OCI-LY1 (cell line): ENCODE results near the gene HCRT.

Experiments used
- H2AFZ ChIP-seq: fragments of 200-600 bp; sonication (generic), shearing (Covaris generic); 2 replicates; pipeline ENCODE4 v1.6.0; 2014; ENCODE audit warnings: antibody characterized with exemption, mild to moderate bottlenecking, low read length
- H3F3A ChIP-seq: fragments of 200-600 bp; sonication (generic), shearing (Covaris generic); 2 replicates; pipeline ENCODE4 v1.6.0; 2014; ENCODE audit warnings: mild to moderate bottlenecking, antibody characterized with exemption, low read length, moderate library complexity; ENCODE audit not compliant: insufficient read depth
- H3K27ac ChIP-seq: fragments of 200-600 bp; sonication (generic); 2 replicates; pipeline ENCODE4 v1.5.1; 2014; ENCODE audit warnings: low read length, mixed run types, mild to moderate bottlenecking, low read depth; ENCODE audit not compliant: poor library complexity, severe bottlenecking
- H3K27me3 ChIP-seq: fragments of 200-600 bp; sonication (generic); 2 replicates; pipeline ENCODE4 v1.6.0; 2014; ENCODE audit warnings: antibody characterized with exemption, mild to moderate bottlenecking, low read length, moderate library complexity; ENCODE audit not compliant: insufficient read depth
- H3K36me3 ChIP-seq: fragments of 200-600 bp; sonication (generic); 2 replicates; pipeline ENCODE4 v1.6.1; 2014; ENCODE audit warnings: mild to moderate bottlenecking, antibody characterized with exemption, low read length, moderate library complexity, mixed read lengths; ENCODE audit not compliant: insufficient read depth
- H3K4me1 ChIP-seq: fragments of 200-600 bp; sonication (generic); 2 replicates; pipeline ENCODE4 v1.5.1; 2014; ENCODE audit warnings: mild to moderate bottlenecking, low read length, moderate library complexity; ENCODE audit not compliant: insufficient read depth, severe bottlenecking
- H3K4me2 ChIP-seq: fragments of 200-600 bp; sonication (generic), shearing (Covaris generic); 2 replicates; pipeline ENCODE4 v1.6.1; 2014; ENCODE audit warnings: low read length
- H3K4me3 ChIP-seq: fragments of 200-600 bp; sonication (generic); 2 replicates; pipeline ENCODE4 v1.5.1; 2014; ENCODE audit warnings: low read length, low read depth, mild to moderate bottlenecking, mixed read lengths; ENCODE audit not compliant: poor library complexity, severe bottlenecking
- H3K79me2 ChIP-seq: fragments of 200-600 bp; shearing (Covaris generic); 2 replicates; pipeline ENCODE4 v1.6.1; 2016; ENCODE audit warnings: mixed run types, low read length, mixed read lengths; ENCODE audit not compliant: insufficient read depth
- H3K9ac ChIP-seq: fragments of 200-600 bp; sonication (generic), shearing (Covaris generic); 2 replicates; pipeline ENCODE4 v1.6.1; 2014; ENCODE audit warnings: mild to moderate bottlenecking, low read length, mixed read lengths
- H3K9me2 ChIP-seq: fragments of 200-600 bp; sonication (generic), shearing (Covaris generic); 2 replicates; pipeline ENCODE4 v1.6.1; 2014; ENCODE audit warnings: low read depth, mild to moderate bottlenecking, low read length, mixed read lengths
- H3K9me3 ChIP-seq: fragments of 200-600 bp; shearing (Covaris generic); 2 replicates; pipeline ENCODE4 v1.6.1; 2014; ENCODE audit warnings: low read length, mixed read lengths
- H4K20me1 ChIP-seq: fragments of 200-600 bp; sonication (generic), shearing (Covaris generic); 2 replicates; pipeline ENCODE4 v1.6.0; 2016; ENCODE audit warnings: mild to moderate bottlenecking, low read length; ENCODE audit not compliant: insufficient read depth
- CTCF ChIP-seq: fragments of 200-600 bp; sonication (generic), shearing (Covaris generic); IDR thresholded peaks from 2 replicates; pipeline ENCODE4 v1.5.1; 2017; ENCODE audit warnings: mild to moderate bottlenecking, antibody characterized with exemption, low read length, moderate library complexity, mixed read lengths
- EZH2 ChIP-seq: fragments of 200-600 bp; sonication (generic), shearing (Covaris generic); IDR thresholded peaks from 2 replicates; pipeline ENCODE4 v1.8.0; 2017; ENCODE audit warnings: borderline replicate concordance, mixed run types, mild to moderate bottlenecking, antibody characterized with exemption, low read length, moderate library complexity, mixed read lengths

The HCRT gene

GRCh38 chr17:42203354-42203753, 18.1 kb upstream of the HCRT start:
- H3K9me3 ChIP-seq = no peaks in the 10 kb centered on the region
- H3K4me1 ChIP-seq = peaks cover 13% of the 10 kb centered on the region
- H4K20me1 ChIP-seq = no peaks in the 10 kb centered on the region
- H3K27ac ChIP-seq = no peak overlapping the region
- no peak overlapping the region for H2AFZ ChIP-seq
- H3K9ac ChIP-seq = no peak overlapping the region
- H3K79me2 ChIP-seq = no peaks in the 10 kb centered on the region
- no peaks in the 10 kb centered on the region for H3K9me2 ChIP-seq
- H3K4me2 ChIP-seq = no peak overlapping the region
- TF ChIP-seq CTCF (no peak), EZH2 (no peak)
- H3K36me3 ChIP-seq = no peaks in the 10 kb centered on the region
- no peak overlapping the region for H3K4me3 ChIP-seq
- H3F3A ChIP-seq = no peaks in the 10 kb centered on the region
- no peaks in the 10 kb centered on the region for H3K27me3 ChIP-seq

GRCh38 chr17:42202696-42203095, 17.4 kb upstream of the HCRT start:
- TF ChIP-seq EZH2 (no peak), CTCF (no peak)
- H3K27me3 ChIP-seq = no peaks in the 10 kb centered on the region
- no peaks in the 10 kb centered on the region for H3K79me2 ChIP-seq
- no peak overlapping the region for H3K4me2 ChIP-seq
- H3K4me1 ChIP-seq = peaks cover 13% of the 10 kb centered on the region
- no peaks in the 10 kb centered on the region for H3K9me3 ChIP-seq
- H4K20me1 ChIP-seq = no peaks in the 10 kb centered on the region
- no peak overlapping the region for H3K4me3 ChIP-seq
- H3K36me3 ChIP-seq = no peaks in the 10 kb centered on the region
- no peak overlapping the region for H3K27ac ChIP-seq
- no peaks in the 10 kb centered on the region for H3F3A ChIP-seq
- no peak overlapping the region for H3K9ac ChIP-seq
- no peak overlapping the region for H2AFZ ChIP-seq
- no peaks in the 10 kb centered on the region for H3K9me2 ChIP-seq

GRCh38 chr17:42202159-42202558, 16.9 kb upstream of the HCRT start:
- Histone ChIP-seq H3K27ac (no peak overlapping the region), H3K36me3 (no peaks in the 10 kb centered on the region), H3F3A (no peaks in the 10 kb centered on the region), H3K9ac (no peak overlapping the region), H3K79me2 (no peaks in the 10 kb centered on the region), H3K4me3 (no peak overlapping the region), H4K20me1 (no peaks in the 10 kb centered on the region), H3K4me2 (no peak overlapping the region), H2AFZ (no peak overlapping the region), H3K27me3 (no peaks in the 10 kb centered on the region), H3K4me1 (peaks cover 13% of the 10 kb centered on the region), H3K9me2 (no peaks in the 10 kb centered on the region), H3K9me3 (no peaks in the 10 kb centered on the region)
- no peak for TF ChIP-seq EZH2
- TF ChIP-seq CTCF = no peak
